Activated CD4-positive, alpha-beta T cell treated with anti-CD3 and anti-CD28 coated beads for 4 hours (primary cell): ENCODE data around the gene KAT14.
"Not testable (repeated sequence)": the region's sequence is repeated elsewhere in the genome, so short reads cannot be mapped to it uniquely, and the experiment has no call there.

Experiments used
- DNase-seq, 2 donors: peaks; one replicate each; pipeline ENCODE4 v3.0.0-alpha.2; 2020

Gene KAT14

DNA sequence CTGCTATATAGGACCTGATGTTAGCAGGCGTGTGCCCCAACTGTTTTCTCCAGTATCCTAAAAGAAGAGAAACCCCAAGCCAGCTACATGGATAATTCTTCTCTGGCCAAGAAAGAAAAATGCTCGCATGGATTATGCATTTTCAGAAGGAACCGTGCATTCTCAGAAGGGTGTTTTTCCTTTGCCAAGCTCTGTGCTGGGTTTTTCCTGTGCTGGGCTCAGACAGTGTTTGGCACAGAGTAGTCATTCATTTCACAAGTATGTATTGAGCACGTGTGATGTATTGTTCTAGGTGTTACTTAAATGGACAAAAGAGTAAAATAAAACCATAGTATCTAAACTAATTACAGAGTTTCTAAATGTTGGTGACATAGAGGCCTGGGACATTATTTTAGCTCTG lies 88.0 kb downstream of the KAT14 start:
- DNase-seq, result no peak

DNA sequence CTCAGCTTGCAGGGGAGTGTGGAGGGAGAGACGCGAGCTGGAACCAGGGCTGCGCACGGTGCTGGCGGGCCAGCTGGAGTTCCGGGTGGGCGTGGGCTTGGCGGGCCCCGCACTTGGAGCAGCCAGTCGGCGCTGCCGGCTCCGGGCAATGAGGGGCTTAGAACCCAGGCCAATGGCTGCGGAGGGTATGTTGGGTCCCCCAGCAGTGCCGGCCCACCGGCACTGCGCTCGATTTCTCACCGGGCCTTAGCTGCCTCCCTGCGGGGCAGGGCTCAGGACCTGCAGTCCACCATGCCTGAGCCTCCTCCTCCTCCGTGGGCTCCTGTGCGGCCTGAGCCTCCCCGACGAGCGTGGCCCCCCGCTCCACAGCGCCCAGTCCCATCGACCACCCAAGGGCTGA lies 89.1 kb downstream of the KAT14 start:
- not testable (repeated sequence) for DNase-seq

DNA sequence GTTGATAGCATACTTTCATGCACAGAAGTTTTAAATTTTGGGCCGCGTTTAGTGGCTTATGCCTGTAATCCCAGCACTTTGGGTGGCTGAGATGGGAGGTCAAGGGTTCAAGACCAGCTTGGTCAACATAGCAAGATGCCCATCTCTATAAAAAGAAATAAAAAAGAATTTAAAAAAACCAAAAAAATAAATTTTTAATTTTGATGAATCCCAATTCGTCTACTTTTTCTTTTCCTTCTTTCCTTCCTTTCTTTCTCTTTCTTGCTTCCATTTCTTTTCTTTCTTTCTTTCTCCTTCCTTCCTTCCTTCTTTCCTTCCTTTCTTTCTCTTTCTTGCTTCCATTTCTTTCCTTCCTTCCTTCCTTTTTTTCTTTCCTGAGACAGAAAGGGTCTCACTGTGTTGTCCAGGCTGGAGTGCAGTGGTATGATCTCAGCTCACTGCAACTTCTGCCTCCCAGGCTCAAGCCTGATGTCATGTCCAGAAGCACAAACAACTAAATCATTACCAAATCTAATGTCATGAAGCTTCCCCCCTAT lies 95.8 kb downstream of the KAT14 start:
- no peak for DNase-seq
